Measurements from ENCODE around the gene DAPK1. TPM values are rescaled to one million over a fixed set of nuclear protein-coding genes. Genes with fewer than 3 reads are reported as not detected.

DAPK1 gene
- total RNA-seq, 4 donors from 2014 or later, result 5.4 to 13.4 (median 9.8) TPM

GRCh38 chr9:87698069-87698809 is 200.6 kb downstream of the DAPK1 start:
- H3K36me3 ChIP-seq, result peaks cover 16% of the 10 kb centered on the region

GRCh38 chr9:87699835-87700234 is 202.2 kb downstream of the DAPK1 start:
- Histone ChIP-seq H3K36me3 (peaks cover 17% of the 10 kb centered on the region), H3K4me1 (no peaks in the 10 kb centered on the region), H3K4me3 (no peak overlapping the region), H3K27ac (no peak overlapping the region), H3K9me3 (no peaks in the 10 kb centered on the region), H3K27me3 (no peaks in the 10 kb centered on the region)
- 94% methylated on average over 4 of the region's 4 CpGs for WGBS
- DNase-seq (ENCODE audit: low spot score in 2 of 2), result no peak
- TF ChIP-seq EP300 (IDR thresholded peaks at IDR 0.05) (no peak), POLR2AphosphoS5 (IDR thresholded peaks at IDR 0.05) (no peak), POLR2A (IDR thresholded peaks at IDR 0.05) (no peak)
- TF ChIP-seq, protein P1, sequence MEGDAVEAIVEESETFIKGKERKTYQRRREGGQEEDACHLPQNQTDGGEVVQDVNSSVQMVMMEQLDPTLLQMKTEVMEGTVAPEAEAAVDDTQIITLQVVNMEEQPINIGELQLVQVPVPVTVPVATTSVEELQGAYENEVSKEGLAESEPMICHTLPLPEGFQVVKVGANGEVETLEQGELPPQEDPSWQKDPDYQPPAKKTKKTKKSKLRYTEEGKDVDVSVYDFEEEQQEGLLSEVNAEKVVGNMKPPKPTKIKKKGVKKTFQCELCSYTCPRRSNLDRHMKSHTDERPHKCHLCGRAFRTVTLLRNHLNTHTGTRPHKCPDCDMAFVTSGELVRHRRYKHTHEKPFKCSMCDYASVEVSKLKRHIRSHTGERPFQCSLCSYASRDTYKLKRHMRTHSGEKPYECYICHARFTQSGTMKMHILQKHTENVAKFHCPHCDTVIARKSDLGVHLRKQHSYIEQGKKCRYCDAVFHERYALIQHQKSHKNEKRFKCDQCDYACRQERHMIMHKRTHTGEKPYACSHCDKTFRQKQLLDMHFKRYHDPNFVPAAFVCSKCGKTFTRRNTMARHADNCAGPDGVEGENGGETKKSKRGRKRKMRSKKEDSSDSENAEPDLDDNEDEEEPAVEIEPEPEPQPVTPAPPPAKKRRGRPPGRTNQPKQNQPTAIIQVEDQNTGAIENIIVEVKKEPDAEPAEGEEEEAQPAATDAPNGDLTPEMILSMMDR (IDR thresholded peaks at IDR 0.05), result no peak

More at GRCh38 chr9:87698069-87698809, 200.6 kb downstream of the DAPK1 start:
- Histone ChIP-seq H3K27me3 (no peaks in the 10 kb centered on the region), H3K4me3 (no peak overlapping the region), H3K9me3 (no peaks in the 10 kb centered on the region), H3K4me1 (no peaks in the 10 kb centered on the region), H3K27ac (no peak overlapping the region)
- no peak for TF ChIP-seq EP300 (IDR thresholded peaks at IDR 0.05)
- no peak for TF ChIP-seq POLR2A (IDR thresholded peaks at IDR 0.05)
- TF ChIP-seq, protein P1 (IDR thresholded peaks at IDR 0.05), result no peak
- TF ChIP-seq POLR2AphosphoS5 (IDR thresholded peaks at IDR 0.05), result no peak
- DNase-seq (ENCODE audit: low spot score in 2 of 2), result no peak
- WGBS, result 90% methylated on average over 13 of the region's 14 CpGs

GRCh38 chr9:87701491-87701890 is 203.8 kb downstream of the DAPK1 start:
- TF ChIP-seq POLR2A (IDR thresholded peaks at IDR 0.05), result no peak
- TF ChIP-seq EP300 (IDR thresholded peaks at IDR 0.05), result no peak
- TF ChIP-seq POLR2AphosphoS5 (IDR thresholded peaks at IDR 0.05), result no peak
- TF ChIP-seq, protein P1 (IDR thresholded peaks at IDR 0.05), result no peak
- H3K9me3 ChIP-seq, result no peaks in the 10 kb centered on the region
- H3K27me3 ChIP-seq, result no peaks in the 10 kb centered on the region
- H3K36me3 ChIP-seq, result peaks cover 23% of the 10 kb centered on the region
- 69% methylated on average over 9 of the region's 9 CpGs for WGBS
- DNase-seq (ENCODE audit: low spot score in 2 of 2), result no peak
- H3K27ac ChIP-seq, result no peak overlapping the region
- no peaks in the 10 kb centered on the region for H3K4me1 ChIP-seq
- no peak overlapping the region for H3K4me3 ChIP-seq

GRCh38 chr9:87701931-87702421 is 204.3 kb downstream of the DAPK1 start:
- DNase-seq (ENCODE audit: low spot score in 2 of 2), result no peak
- Histone ChIP-seq H3K9me3 (no peaks in the 10 kb centered on the region), H3K36me3 (peaks cover 28% of the 10 kb centered on the region), H3K27me3 (no peaks in the 10 kb centered on the region), H3K4me1 (no peaks in the 10 kb centered on the region), H3K27ac (no peak overlapping the region), H3K4me3 (no peak overlapping the region)
- 75% methylated on average over 5 of the region's 6 CpGs for WGBS
- TF ChIP-seq EP300 (IDR thresholded peaks at IDR 0.05), result no peak

DNA sequence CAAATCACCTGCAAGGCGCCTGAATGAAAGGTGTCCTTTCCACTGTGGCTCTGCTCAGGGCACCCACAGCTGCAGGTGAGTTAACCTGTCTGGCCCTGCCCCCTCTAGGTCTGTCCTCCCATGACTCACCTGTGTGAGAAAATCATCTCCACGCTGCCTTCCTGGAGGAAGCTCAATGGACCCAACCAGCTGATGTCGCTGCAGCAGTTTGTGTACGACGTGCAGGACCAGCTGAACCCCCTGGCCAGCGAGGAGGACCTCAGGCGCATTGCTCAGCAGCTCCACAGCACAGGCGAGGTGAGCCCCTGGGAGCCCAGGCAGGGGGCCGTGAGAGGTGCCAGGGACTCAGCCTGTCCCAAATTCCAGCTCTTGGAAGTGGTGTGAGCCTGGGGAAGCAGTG is 205.3 kb downstream of the DAPK1 start:
- DNase-seq (ENCODE audit: low spot score in 2 of 2), result no peak
- H3K36me3 ChIP-seq, result peaks cover 24% of the 10 kb centered on the region
- no peak overlapping the region for H3K4me3 ChIP-seq
- H3K4me1 ChIP-seq, result no peaks in the 10 kb centered on the region
- no peak overlapping the region for H3K27ac ChIP-seq
- WGBS, result 94% methylated on average over 7 of the region's 9 CpGs
- H3K27me3 ChIP-seq, result no peaks in the 10 kb centered on the region
- H3K9me3 ChIP-seq, result no peaks in the 10 kb centered on the region
- no peak for TF ChIP-seq POLR2A (IDR thresholded peaks at IDR 0.05)
- TF ChIP-seq POLR2AphosphoS5 (IDR thresholded peaks at IDR 0.05), result no peak
- TF ChIP-seq EP300 (IDR thresholded peaks at IDR 0.05), result no peak
- TF ChIP-seq, protein P1 (IDR thresholded peaks at IDR 0.05), result no peak

All from suprapubic skin (tissue), 4 donors.